MG63 (cell line): ENCODE results near the gene ZNF157. TPM values are rescaled to one million over a fixed set of nuclear protein-coding genes. Genes with fewer than 3 reads are reported as not detected.
"Not testable (repeated sequence)": the region's sequence is repeated elsewhere in the genome, so short reads cannot be mapped to it uniquely, and the experiment has no call there.

Experiments used
- DNase-seq: peaks from one replicate; pipeline ENCODE4 v3.0.0-alpha.2; 2020
- H3K27me3 ChIP-seq: fragments of 250-450 bp; sonication (Bioruptor Pico); 2 replicates; pipeline ENCODE4 v1.5.1; 2020; ENCODE audit warnings: mild to moderate bottlenecking, moderate library complexity
- H3K36me3 ChIP-seq: fragments of 250-450 bp; sonication (Bioruptor Pico); 2 replicates; pipeline ENCODE4 v1.5.1; 2020; ENCODE audit warnings: mild to moderate bottlenecking, moderate library complexity
- H3K4me3 ChIP-seq: fragments of 250-450 bp; sonication (Bioruptor Pico); 2 replicates; pipeline ENCODE4 v1.5.1; 2020; ENCODE audit warnings: mild to moderate bottlenecking, moderate library complexity
- H3K9me3 ChIP-seq: fragments of 250-450 bp; sonication (Bioruptor Pico); 2 replicates; pipeline ENCODE4 v1.5.1; 2020; ENCODE audit warnings: mild to moderate bottlenecking, moderate library complexity
- total RNA-seq: library from RNA; depleted of rRNA; stranded (reverse); fragments of >200 nt; shearing (Covaris generic); gene quantifications from 2 replicates; pipeline ENCODE4 v1.2.3, GENCODE V29; 2014; ENCODE audit warnings: low replicate concordance; rRNA removed

The ZNF157 gene
- total RNA-seq = 2.2 TPM in 1 of 2 replicates, not detected in the other

GRCh38 chrX:47370278-47370677 lies at the start of gene ZNF157:
Gene ZNF157, plus strand, starts transcription at chrX:47370578. Its CDS starts 91 bp downstream, at chrX:47370669.
- Histone ChIP-seq H3K4me3 (no peak within 1 kb of the TSS), H3K36me3 (no peaks in the 10 kb centered on the region), H3K27me3 (no peaks in the 10 kb centered on the region), H3K9me3 (no peaks in the 10 kb centered on the region)
- DNase-seq = no peak

GRCh38 chrX:47321386-47321785 lies 49.0 kb upstream of the ZNF157 start:
- H3K4me3 ChIP-seq = no peak overlapping the region
- no peaks in the 10 kb centered on the region for H3K36me3 ChIP-seq
- H3K9me3 ChIP-seq = no peaks in the 10 kb centered on the region
- H3K27me3 ChIP-seq = no peaks in the 10 kb centered on the region
- DNase-seq = no peak

GRCh38 chrX:47321823-47322371 lies 48.5 kb upstream of the ZNF157 start:
- no peaks in the 10 kb centered on the region for H3K9me3 ChIP-seq
- no peak for DNase-seq
- no peak overlapping the region for H3K4me3 ChIP-seq
- H3K36me3 ChIP-seq = no peaks in the 10 kb centered on the region
- no peaks in the 10 kb centered on the region for H3K27me3 ChIP-seq

- no peaks in the 10 kb centered on the region for H3K9me3 ChIP-seq
- no peak for DNase-seq
- H3K4me3 ChIP-seq = no peak overlapping the region
- no peaks in the 10 kb centered on the region for H3K36me3 ChIP-seq
- H3K27me3 ChIP-seq = no peaks in the 10 kb centered on the region
Measured at GRCh38 chrX:47327902-47328301, 42.5 kb upstream of the ZNF157 start.

GRCh38 chrX:47332729-47333128 lies 37.6 kb upstream of the ZNF157 start:
- not testable (repeated sequence) for H3K36me3 ChIP-seq, DNase-seq, H3K27me3 ChIP-seq, H3K9me3 ChIP-seq, H3K4me3 ChIP-seq

GRCh38 chrX:47351706-47352105 lies 18.7 kb upstream of the ZNF157 start:
- Histone ChIP-seq H3K27me3 (no peaks in the 10 kb centered on the region), H3K9me3 (no peaks in the 10 kb centered on the region), H3K4me3 (no peak overlapping the region), H3K36me3 (no peaks in the 10 kb centered on the region)
- peak; percentile 38 for DNase-seq

GRCh38 chrX:47358387-47359065 lies 11.9 kb upstream of the ZNF157 start:
- H3K4me3 ChIP-seq = no peak overlapping the region
- no peaks in the 10 kb centered on the region for H3K27me3 ChIP-seq
- no peaks in the 10 kb centered on the region for H3K9me3 ChIP-seq
- no peaks in the 10 kb centered on the region for H3K36me3 ChIP-seq
- DNase-seq = no peak

GRCh38 chrX:47360423-47361179 lies 9.8 kb upstream of the ZNF157 start:
- DNase-seq = no peak
- Histone ChIP-seq H3K9me3 (no peaks in the 10 kb centered on the region), H3K4me3 (no peak overlapping the region), H3K27me3 (no peaks in the 10 kb centered on the region), H3K36me3 (no peaks in the 10 kb centered on the region)

- peak; percentile 76 for DNase-seq
- Histone ChIP-seq H3K9me3 (no peaks in the 10 kb centered on the region), H3K27me3 (no peaks in the 10 kb centered on the region), H3K36me3 (no peaks in the 10 kb centered on the region), H3K4me3 (peak overlapping the region; percentile 34)
Measured at GRCh38 chrX:47361538-47362511, 8.6 kb upstream of the ZNF157 start.

- no peaks in the 10 kb centered on the region for H3K36me3 ChIP-seq
- DNase-seq = peak; percentile 62
- H3K9me3 ChIP-seq = no peaks in the 10 kb centered on the region
- no peaks in the 10 kb centered on the region for H3K27me3 ChIP-seq
- H3K4me3 ChIP-seq = peak overlapping the region; percentile 42
Measured at GRCh38 chrX:47366041-47366722, 4.2 kb upstream of the ZNF157 start.

GRCh38 chrX:47373198-47373597 lies 2.8 kb downstream of the ZNF157 start:
- no peaks in the 10 kb centered on the region for H3K9me3 ChIP-seq
- no peak overlapping the region for H3K4me3 ChIP-seq
- no peaks in the 10 kb centered on the region for H3K27me3 ChIP-seq
- no peaks in the 10 kb centered on the region for H3K36me3 ChIP-seq
- no peak for DNase-seq

- Histone ChIP-seq H3K27me3 (no peaks in the 10 kb centered on the region), H3K4me3 (no peak overlapping the region), H3K9me3 (no peaks in the 10 kb centered on the region), H3K36me3 (no peaks in the 10 kb centered on the region)
- no peak for DNase-seq
Measured at GRCh38 chrX:47380268-47380667, 9.9 kb downstream of the ZNF157 start.

- not testable (repeated sequence) for H3K27me3 ChIP-seq, H3K4me3 ChIP-seq, H3K9me3 ChIP-seq
Measured at GRCh38 chrX:47380837-47381236, 10.5 kb downstream of the ZNF157 start.

GRCh38 chrX:47384502-47384901 lies 14.1 kb downstream of the ZNF157 start:
- H3K36me3 ChIP-seq = no peaks in the 10 kb centered on the region
- no peaks in the 10 kb centered on the region for H3K27me3 ChIP-seq
- H3K4me3 ChIP-seq = no peak overlapping the region
- DNase-seq = peak; percentile 10
- H3K9me3 ChIP-seq = no peaks in the 10 kb centered on the region

More at GRCh38 chrX:47380837-47381236, 10.5 kb downstream of the ZNF157 start:
- H3K36me3 ChIP-seq, DNase-seq: not testable (repeated sequence)

GRCh38 chrX:47390780-47391179 lies 20.4 kb downstream of the ZNF157 start:
- DNase-seq = no peak
- Histone ChIP-seq H3K36me3 (no peaks in the 10 kb centered on the region), H3K4me3 (no peak overlapping the region), H3K27me3 (no peaks in the 10 kb centered on the region), H3K9me3 (no peaks in the 10 kb centered on the region)

GRCh38 chrX:47413179-47413594 lies 42.8 kb downstream of the ZNF157 start:
- Histone ChIP-seq H3K27me3 (no peaks in the 10 kb centered on the region), H3K4me3 (no peak overlapping the region), H3K36me3 (no peaks in the 10 kb centered on the region), H3K9me3 (no peaks in the 10 kb centered on the region)
- DNase-seq = no peak
